DOHH2 (cell line): ENCODE results near the gene KIRREL3.

ENCODE experiments used
- H3F3A ChIP-seq: fragments of 200-600 bp; sonication (generic), shearing (Covaris generic); 2 replicates; pipeline ENCODE4 v1.6.0; 2016; ENCODE audit warnings: antibody characterized with exemption, mild to moderate bottlenecking; ENCODE audit not compliant: control insufficient read depth, insufficient read depth
- H3K27ac ChIP-seq: fragments of 200-600 bp; sonication (generic); 2 replicates; pipeline ENCODE4 v1.5.1; 2014; ENCODE audit warnings: low read depth, mild to moderate bottlenecking, low read length, moderate library complexity
- H3K27me3 ChIP-seq: fragments of 200-600 bp; sonication (generic); 2 replicates; pipeline ENCODE4 v1.6.1; 2014; ENCODE audit warnings: mild to moderate bottlenecking, low read length, mixed read lengths; ENCODE audit not compliant: control insufficient read depth
- H3K36me3 ChIP-seq: fragments of 200-600 bp; sonication (generic); 2 replicates; pipeline ENCODE4 v1.6.1; 2014; ENCODE audit warnings: mild to moderate bottlenecking, low read length, moderate library complexity, mixed read lengths; ENCODE audit not compliant: control insufficient read depth
- H3K4me1 ChIP-seq: fragments of 200-600 bp; sonication (generic); 2 replicates; pipeline ENCODE4 v1.6.1; 2014; ENCODE audit warnings: mild to moderate bottlenecking, low read length, mixed read lengths; ENCODE audit not compliant: control insufficient read depth
- H3K4me2 ChIP-seq: fragments of 200-600 bp; sonication (generic); 2 replicates; pipeline ENCODE4 v1.6.0; 2014; ENCODE audit warnings: mild to moderate bottlenecking, low read length, moderate library complexity
- H3K4me3 ChIP-seq: fragments of 200-600 bp; sonication (generic); 2 replicates; pipeline ENCODE4 v1.5.1; 2014; ENCODE audit warnings: mild to moderate bottlenecking, low read length, mixed read lengths
- H3K79me2 ChIP-seq: fragments of 200-600 bp; sonication (generic); 2 replicates; pipeline ENCODE4 v1.6.1; 2014; ENCODE audit warnings: mild to moderate bottlenecking, low read length, mixed read lengths; ENCODE audit not compliant: control insufficient read depth
- H3K9me2 ChIP-seq: fragments of 200-600 bp; sonication (generic); replicated peaks from 2 replicates; pipeline ENCODE4 v1.6.1; 2014; ENCODE audit warnings: mild to moderate bottlenecking, low read length, mixed read lengths; ENCODE audit not compliant: control insufficient read depth
- H3K9me3 ChIP-seq: fragments of 200-600 bp; sonication (generic); 2 replicates; pipeline ENCODE4 v1.6.1; 2014; ENCODE audit warnings: antibody characterized with exemption, low read length, mixed read lengths; ENCODE audit not compliant: control insufficient read depth, insufficient read depth
- H4K20me1 ChIP-seq: fragments of 200-600 bp; sonication (generic); 2 replicates; pipeline ENCODE4 v1.6.0; 2014; ENCODE audit warnings: low read depth, mild to moderate bottlenecking, antibody characterized with exemption, low read length, moderate library complexity; ENCODE audit not compliant: control insufficient read depth, insufficient read depth
- EZH2phosphoT487 ChIP-seq: fragments of 200-600 bp; sonication (generic); IDR thresholded peaks from 2 replicates; pipeline ENCODE4 v1.6.1; 2017; ENCODE audit warnings: borderline replicate concordance, mild to moderate bottlenecking, antibody characterized with exemption, low read length, moderate library complexity, mixed read lengths
- TF ChIP-seq, protein P1 (sequence below): fragments of 200-600 bp; sonication (generic); IDR thresholded peaks from one replicate; pipeline ENCODE4 v1.5.1; 2014; ENCODE audit warnings: antibody characterized with exemption, mild to moderate bottlenecking, low read depth, low read length; ENCODE audit not compliant: poor library complexity, severe bottlenecking

Gene KIRREL3

GRCh38 chr11:126815111-126815510 lies 185.5 kb downstream of the KIRREL3 start:
- no peaks in the 10 kb centered on the region for H3K9me3 ChIP-seq
- no peaks in the 10 kb centered on the region for H3K27me3 ChIP-seq
- no peak overlapping the region for H3K4me3 ChIP-seq
- no peaks in the 10 kb centered on the region for H4K20me1 ChIP-seq
- H3K79me2 ChIP-seq = no peaks in the 10 kb centered on the region
- H3K27ac ChIP-seq = no peak overlapping the region
- no peaks in the 10 kb centered on the region for H3F3A ChIP-seq
- H3K4me2 ChIP-seq = no peak overlapping the region
- no peaks in the 10 kb centered on the region for H3K36me3 ChIP-seq
- H3K9me2 ChIP-seq = no peaks in the 10 kb centered on the region
- H3K4me1 ChIP-seq = no peaks in the 10 kb centered on the region
- TF ChIP-seq EZH2phosphoT487 = no peak
- TF ChIP-seq, protein P1, sequence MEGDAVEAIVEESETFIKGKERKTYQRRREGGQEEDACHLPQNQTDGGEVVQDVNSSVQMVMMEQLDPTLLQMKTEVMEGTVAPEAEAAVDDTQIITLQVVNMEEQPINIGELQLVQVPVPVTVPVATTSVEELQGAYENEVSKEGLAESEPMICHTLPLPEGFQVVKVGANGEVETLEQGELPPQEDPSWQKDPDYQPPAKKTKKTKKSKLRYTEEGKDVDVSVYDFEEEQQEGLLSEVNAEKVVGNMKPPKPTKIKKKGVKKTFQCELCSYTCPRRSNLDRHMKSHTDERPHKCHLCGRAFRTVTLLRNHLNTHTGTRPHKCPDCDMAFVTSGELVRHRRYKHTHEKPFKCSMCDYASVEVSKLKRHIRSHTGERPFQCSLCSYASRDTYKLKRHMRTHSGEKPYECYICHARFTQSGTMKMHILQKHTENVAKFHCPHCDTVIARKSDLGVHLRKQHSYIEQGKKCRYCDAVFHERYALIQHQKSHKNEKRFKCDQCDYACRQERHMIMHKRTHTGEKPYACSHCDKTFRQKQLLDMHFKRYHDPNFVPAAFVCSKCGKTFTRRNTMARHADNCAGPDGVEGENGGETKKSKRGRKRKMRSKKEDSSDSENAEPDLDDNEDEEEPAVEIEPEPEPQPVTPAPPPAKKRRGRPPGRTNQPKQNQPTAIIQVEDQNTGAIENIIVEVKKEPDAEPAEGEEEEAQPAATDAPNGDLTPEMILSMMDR = no peak

DNA sequence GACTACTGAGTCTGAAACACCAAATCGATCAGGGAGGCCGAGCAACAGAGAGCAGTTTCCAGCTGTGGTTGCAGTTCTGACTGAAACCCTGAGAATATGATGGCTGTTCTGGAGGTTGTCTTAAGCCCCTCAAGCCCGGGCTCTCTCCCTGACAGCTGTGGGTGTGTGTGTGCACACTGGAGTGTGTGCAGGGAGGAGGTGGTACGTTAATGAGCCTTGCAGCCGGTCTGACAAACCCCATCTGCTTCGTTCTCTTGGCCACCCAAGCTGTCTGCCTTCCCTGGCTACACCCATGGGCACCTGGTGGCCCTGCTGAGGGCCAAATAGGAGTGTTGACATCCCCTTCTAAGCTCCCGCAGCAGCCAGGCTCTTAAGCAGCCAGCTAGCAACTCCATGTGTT lies 189.8 kb downstream of the KIRREL3 start:
- H3K9me3 ChIP-seq = no peaks in the 10 kb centered on the region
- no peak overlapping the region for H3K4me3 ChIP-seq
- no peaks in the 10 kb centered on the region for H3K9me2 ChIP-seq
- peaks cover 2% of the 10 kb centered on the region; the same call in 1 of the 2 replicates for H3K27me3 ChIP-seq
- no peak overlapping the region for H3K27ac ChIP-seq
- H4K20me1 ChIP-seq = no peaks in the 10 kb centered on the region
- H3K4me2 ChIP-seq = no peak overlapping the region
- H3K79me2 ChIP-seq = no peaks in the 10 kb centered on the region
- no peaks in the 10 kb centered on the region for H3F3A ChIP-seq
- H3K36me3 ChIP-seq = no peaks in the 10 kb centered on the region
- no peaks in the 10 kb centered on the region for H3K4me1 ChIP-seq
- TF ChIP-seq, protein P1 = no peak
- no peak for TF ChIP-seq EZH2phosphoT487

- H3K9me2 ChIP-seq = no peaks in the 10 kb centered on the region
- no peak for TF ChIP-seq EZH2phosphoT487
- TF ChIP-seq, protein P1 = no peak
- no peaks in the 10 kb centered on the region for H3K4me1 ChIP-seq
- no peaks in the 10 kb centered on the region for H3K79me2 ChIP-seq
- H3K9me3 ChIP-seq = no peaks in the 10 kb centered on the region
- no peak overlapping the region for H3K4me3 ChIP-seq
- peaks cover 6% of the 10 kb centered on the region for H3K27me3 ChIP-seq
- H3K4me2 ChIP-seq = no peak overlapping the region
- H3K36me3 ChIP-seq = no peaks in the 10 kb centered on the region
- H4K20me1 ChIP-seq = no peaks in the 10 kb centered on the region
- H3K27ac ChIP-seq = no peak overlapping the region
- H3F3A ChIP-seq = no peaks in the 10 kb centered on the region
Observed at GRCh38 chr11:126809514-126810289, 190.9 kb downstream of the KIRREL3 start.
